ENCODE results near the gene CERS3.
"Not testable (repeated sequence)": the region's sequence is repeated elsewhere in the genome, so short reads cannot be mapped to it uniquely, and the experiment has no call there.

CERS3 gene

GRCh38 chr15:100468285-100468684, 60.5 kb downstream of the CERS3 start:
- DNase-seq (ENCODE audit: low read depth, low spot score) = no peak
- no peaks in the 10 kb centered on the region for H3K9me3 ChIP-seq (ENCODE audit: low read depth, low read length)
- no peak overlapping the region for H3K27ac ChIP-seq
- H3K9ac ChIP-seq (ENCODE audit: insufficient read length) = no peak overlapping the region
- H3K36me3 ChIP-seq (ENCODE audit: insufficient read depth, low read length) = no peaks in the 10 kb centered on the region
- TF ChIP-seq FOXP2 (optimal IDR thresholded peaks at IDR 0.05; ENCODE audit: control extremely low read depth, extremely low read length, insufficient read depth) = no peak
- no peak for TF ChIP-seq EZH2 (IDR thresholded peaks at IDR 0.05)
- no peak for TF ChIP-seq POLR2AphosphoS5 (IDR thresholded peaks at IDR 0.05; ENCODE audit: borderline replicate concordance, low read depth, low read length)
- H3K4me3 ChIP-seq = no peak overlapping the region

DNA sequence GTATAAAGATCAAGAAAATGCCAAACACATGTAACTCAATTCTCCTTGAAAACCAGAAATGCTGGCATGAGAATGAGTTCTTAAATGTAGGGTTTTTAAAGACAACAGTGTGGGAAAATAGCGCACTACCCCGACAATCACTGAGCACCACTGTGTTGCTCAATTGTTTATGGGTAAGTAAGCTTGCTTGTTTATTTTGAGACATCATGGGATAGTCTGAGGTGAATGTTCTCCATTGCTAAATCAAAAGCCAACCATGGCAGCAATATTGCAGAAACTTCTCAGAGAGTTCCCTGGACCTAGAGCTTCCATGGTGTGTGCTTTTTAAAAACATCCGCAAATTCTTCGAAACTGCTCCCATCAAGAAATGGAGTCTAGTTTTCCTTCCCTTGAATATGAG, 62.7 kb downstream of the CERS3 start:
- Histone ChIP-seq H3K36me3 (ENCODE audit: insufficient read depth, low read length) (no peaks in the 10 kb centered on the region), H3K27ac (no peak overlapping the region), H3K9me3 (ENCODE audit: low read depth, low read length) (no peaks in the 10 kb centered on the region), H3K9ac (ENCODE audit: insufficient read length) (no peak overlapping the region), H3K4me3 (no peak overlapping the region)
- no peak for DNase-seq (ENCODE audit: low read depth, low spot score)
- TF ChIP-seq EZH2 (IDR thresholded peaks at IDR 0.05) (no peak), POLR2AphosphoS5 (IDR thresholded peaks at IDR 0.05; ENCODE audit: borderline replicate concordance, low read depth, low read length) (no peak), FOXP2 (optimal IDR thresholded peaks at IDR 0.05; ENCODE audit: control extremely low read depth, extremely low read length, insufficient read depth) (no peak)

DNA sequence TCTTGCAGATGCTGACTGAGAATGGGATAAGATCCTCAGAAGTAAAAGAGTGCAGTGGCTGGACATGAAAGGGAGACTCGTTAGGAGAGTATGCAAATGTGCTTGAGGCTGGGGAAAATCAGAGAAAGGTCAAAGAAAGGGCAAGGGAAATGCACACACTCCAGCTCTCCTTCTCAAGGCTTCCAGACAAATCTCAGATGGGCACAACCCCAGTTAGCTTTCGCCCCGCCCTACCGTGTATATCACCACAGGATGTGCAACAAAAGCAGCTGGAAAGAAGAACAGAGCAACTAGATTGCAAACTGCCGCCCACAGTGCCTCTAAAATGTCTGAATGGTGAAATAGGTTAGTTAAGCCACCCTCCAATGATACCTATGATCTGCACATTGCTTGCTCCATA, 63.9 kb downstream of the CERS3 start:
- no peak for TF ChIP-seq EZH2 (IDR thresholded peaks at IDR 0.05)
- Histone ChIP-seq H3K36me3 (ENCODE audit: insufficient read depth, low read length) (no peaks in the 10 kb centered on the region), H3K9ac (ENCODE audit: insufficient read length) (no peak overlapping the region)

DNA sequence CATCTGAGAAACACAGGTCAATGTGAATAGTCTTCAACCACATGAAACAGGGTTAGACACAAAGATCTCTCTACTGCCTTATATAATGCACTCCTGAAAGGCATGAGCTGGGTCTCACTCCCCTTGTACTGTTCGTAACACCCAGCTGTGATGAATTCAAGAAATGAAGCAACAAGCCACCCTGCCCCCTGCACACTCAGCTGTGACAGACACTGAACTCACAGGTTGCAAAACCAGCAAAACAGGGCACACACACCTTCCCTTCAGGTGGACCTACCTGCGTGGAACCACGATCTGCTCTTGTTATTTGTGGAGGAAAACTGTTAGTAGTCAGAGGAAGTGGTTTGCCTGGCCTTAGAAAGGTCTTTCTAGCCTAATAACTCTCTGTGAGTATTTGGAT, 64.5 kb downstream of the CERS3 start:
- no peak for DNase-seq (ENCODE audit: low read depth, low spot score)
- Histone ChIP-seq H3K36me3 (ENCODE audit: insufficient read depth, low read length) (no peaks in the 10 kb centered on the region), H3K9ac (ENCODE audit: insufficient read length) (no peak overlapping the region), H3K4me3 (no peak overlapping the region), H3K27ac (no peak overlapping the region), H3K9me3 (ENCODE audit: low read depth, low read length) (no peaks in the 10 kb centered on the region)
- no peak for TF ChIP-seq EZH2 (IDR thresholded peaks at IDR 0.05)
- no peak for TF ChIP-seq POLR2AphosphoS5 (IDR thresholded peaks at IDR 0.05; ENCODE audit: borderline replicate concordance, low read depth, low read length)
- TF ChIP-seq FOXP2 (optimal IDR thresholded peaks at IDR 0.05; ENCODE audit: control extremely low read depth, extremely low read length, insufficient read depth) = no peak

More for the DNA sequence above, 63.9 kb downstream of the CERS3 start:
- Histone ChIP-seq H3K27ac (no peak overlapping the region), H3K9me3 (ENCODE audit: low read depth, low read length) (no peaks in the 10 kb centered on the region), H3K4me3 (no peak overlapping the region)
- DNase-seq (ENCODE audit: low read depth, low spot score) = no peak

DNA sequence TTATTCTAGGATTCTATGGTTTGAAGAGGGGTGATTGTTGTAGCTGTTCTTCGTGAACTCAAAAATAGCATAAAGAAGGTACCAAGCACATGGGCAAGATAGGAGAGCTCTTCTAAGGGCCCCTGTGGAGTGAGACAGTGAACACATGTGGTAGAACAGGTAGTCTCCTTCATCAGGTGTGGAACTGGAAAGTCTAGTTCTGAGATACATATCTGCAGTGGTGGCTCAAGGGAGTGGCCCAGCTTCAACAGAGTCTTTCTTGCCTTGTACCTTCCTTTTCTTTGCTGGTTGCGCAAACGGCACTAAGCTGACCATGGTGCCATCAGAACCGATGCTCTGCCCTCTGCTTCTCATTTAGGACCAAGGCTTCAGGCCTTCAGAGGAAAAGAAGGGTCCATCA, 65.2 kb downstream of the CERS3 start:
- Histone ChIP-seq H3K27ac (no peak overlapping the region), H3K9me3 (ENCODE audit: low read depth, low read length) (no peaks in the 10 kb centered on the region), H3K4me3 (no peak overlapping the region), H3K36me3 (ENCODE audit: insufficient read depth, low read length) (no peaks in the 10 kb centered on the region), H3K9ac (ENCODE audit: insufficient read length) (no peak overlapping the region)
- no peak for TF ChIP-seq POLR2AphosphoS5 (IDR thresholded peaks at IDR 0.05; ENCODE audit: borderline replicate concordance, low read depth, low read length)
- no peak for TF ChIP-seq EZH2 (IDR thresholded peaks at IDR 0.05)
- no peak for TF ChIP-seq FOXP2 (optimal IDR thresholded peaks at IDR 0.05; ENCODE audit: control extremely low read depth, extremely low read length, insufficient read depth)
- no peak for DNase-seq (ENCODE audit: low read depth, low spot score)

DNA sequence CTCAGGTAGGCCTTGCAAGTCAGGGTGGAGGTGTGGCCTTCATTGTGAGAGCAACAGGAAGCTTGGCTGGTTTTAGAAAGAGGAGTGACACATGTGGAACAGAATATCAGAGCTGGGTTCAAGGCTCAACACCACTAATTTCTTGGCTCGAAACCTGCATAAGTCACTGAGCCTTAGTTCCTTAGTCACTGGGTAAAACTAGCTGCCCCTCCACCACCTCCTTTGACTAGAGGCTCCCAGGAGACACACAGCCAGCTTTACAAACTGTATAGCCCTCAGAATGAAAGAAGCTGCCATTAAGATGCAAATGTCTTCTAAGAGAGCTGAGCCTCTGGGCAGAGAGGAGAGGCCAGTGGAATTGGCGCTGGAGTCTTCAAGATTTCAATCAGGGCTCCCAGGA, 67.7 kb downstream of the CERS3 start:
- H3K4me3 ChIP-seq = no peak overlapping the region
- H3K36me3 ChIP-seq (ENCODE audit: insufficient read depth, low read length) = no peaks in the 10 kb centered on the region
- no peak for DNase-seq (ENCODE audit: low read depth, low spot score)
- H3K9ac ChIP-seq (ENCODE audit: insufficient read length) = no peak overlapping the region
- TF ChIP-seq FOXP2 (optimal IDR thresholded peaks at IDR 0.05; ENCODE audit: control extremely low read depth, extremely low read length, insufficient read depth) (no peak), EZH2 (IDR thresholded peaks at IDR 0.05) (no peak), POLR2AphosphoS5 (IDR thresholded peaks at IDR 0.05; ENCODE audit: borderline replicate concordance, low read depth, low read length) (no peak)
- no peak overlapping the region for H3K27ac ChIP-seq
- no peaks in the 10 kb centered on the region for H3K9me3 ChIP-seq (ENCODE audit: low read depth, low read length)

- Histone ChIP-seq H3K36me3 (ENCODE audit: insufficient read depth, low read length) (no peaks in the 10 kb centered on the region), H3K27ac (no peak overlapping the region), H3K9me3 (ENCODE audit: low read depth, low read length) (no peaks in the 10 kb centered on the region), H3K9ac (ENCODE audit: insufficient read length) (no peak overlapping the region), H3K4me3 (no peak overlapping the region)
- no peak for TF ChIP-seq EZH2 (IDR thresholded peaks at IDR 0.05)
- TF ChIP-seq POLR2AphosphoS5 (IDR thresholded peaks at IDR 0.05; ENCODE audit: borderline replicate concordance, low read depth, low read length) = no peak
- TF ChIP-seq FOXP2 (optimal IDR thresholded peaks at IDR 0.05; ENCODE audit: control extremely low read depth, extremely low read length, insufficient read depth) = no peak
- no peak for DNase-seq (ENCODE audit: low read depth, low spot score)
Measured at GRCh38 chr15:100457201-100457600, 71.5 kb downstream of the CERS3 start.

DNA sequence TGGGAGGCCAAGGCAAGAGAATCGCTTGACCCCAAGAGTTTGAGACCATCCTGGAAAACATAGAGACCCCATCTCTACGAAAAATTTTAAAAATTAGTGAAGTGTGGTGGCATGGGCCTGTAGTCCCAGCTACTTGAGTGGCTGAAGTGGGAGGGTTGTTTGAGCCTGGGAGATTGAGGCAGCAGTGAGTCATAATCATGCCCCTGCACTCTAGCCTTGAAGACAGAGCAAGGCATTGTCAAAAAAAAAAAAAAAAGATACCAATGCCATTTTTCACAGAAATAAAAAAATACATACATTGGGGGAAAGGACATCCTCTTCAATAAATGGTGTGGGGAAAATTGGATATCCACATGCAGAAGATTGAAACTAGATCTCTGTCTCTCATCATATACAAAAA, 74.6 kb downstream of the CERS3 start:
- H3K4me3 ChIP-seq = no peak overlapping the region
- H3K27ac ChIP-seq = no peak overlapping the region
- DNase-seq (ENCODE audit: low read depth, low spot score) = no peak
- no peaks in the 10 kb centered on the region for H3K9me3 ChIP-seq (ENCODE audit: low read depth, low read length)
- H3K36me3 ChIP-seq (ENCODE audit: insufficient read depth, low read length) = no peaks in the 10 kb centered on the region
- no peak overlapping the region for H3K9ac ChIP-seq (ENCODE audit: insufficient read length)
- TF ChIP-seq EZH2 (IDR thresholded peaks at IDR 0.05) = no peak
- TF ChIP-seq POLR2AphosphoS5 (IDR thresholded peaks at IDR 0.05; ENCODE audit: borderline replicate concordance, low read depth, low read length) = no peak
- no peak for TF ChIP-seq FOXP2 (optimal IDR thresholded peaks at IDR 0.05; ENCODE audit: control extremely low read depth, extremely low read length, insufficient read depth)

- Histone ChIP-seq H3K36me3 (ENCODE audit: insufficient read depth, low read length) (no peaks in the 10 kb centered on the region), H3K9me3 (ENCODE audit: low read depth, low read length) (no peaks in the 10 kb centered on the region), H3K9ac (ENCODE audit: insufficient read length) (no peak overlapping the region), H3K27ac (no peak overlapping the region), H3K4me3 (no peak overlapping the region)
- DNase-seq (ENCODE audit: low read depth, low spot score) = no peak
- TF ChIP-seq EZH2 (IDR thresholded peaks at IDR 0.05) = no peak
- TF ChIP-seq FOXP2 (optimal IDR thresholded peaks at IDR 0.05; ENCODE audit: control extremely low read depth, extremely low read length, insufficient read depth) = no peak
- no peak for TF ChIP-seq POLR2AphosphoS5 (IDR thresholded peaks at IDR 0.05; ENCODE audit: borderline replicate concordance, low read depth, low read length)
Measured at GRCh38 chr15:100448481-100448880, 80.3 kb downstream of the CERS3 start.

GRCh38 chr15:100441063-100441462, 87.7 kb downstream of the CERS3 start:
- not testable (repeated sequence) for H3K9ac ChIP-seq (ENCODE audit: insufficient read length); H3K36me3 ChIP-seq (ENCODE audit: insufficient read depth, low read length); H3K4me3 ChIP-seq; H3K27ac ChIP-seq; DNase-seq (ENCODE audit: low read depth, low spot score); H3K9me3 ChIP-seq (ENCODE audit: low read depth, low read length)
